ENCODE measurements around the gene PELI3.

PELI3 gene

DNA sequence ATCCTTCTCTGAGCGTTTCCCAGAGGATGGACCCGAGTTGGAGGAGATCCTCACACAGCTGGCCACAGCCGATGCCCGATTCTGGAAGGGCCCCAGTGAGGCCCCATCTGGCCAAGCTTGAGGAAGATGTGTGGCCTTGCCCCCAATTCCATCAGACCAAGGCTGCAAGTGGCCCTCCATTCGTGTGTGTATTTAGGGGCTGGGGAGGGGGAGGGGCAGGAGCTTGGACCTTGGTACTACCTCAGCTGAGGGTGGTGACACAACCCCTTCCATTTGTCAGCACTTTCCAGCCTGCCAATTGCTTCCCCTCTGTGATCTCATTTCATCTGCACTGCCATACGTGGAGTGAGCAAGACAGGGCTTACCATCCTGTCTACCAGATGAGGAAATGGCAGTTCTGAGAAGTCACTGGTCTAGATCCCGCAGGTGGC, 42.4 kb downstream of the PELI3 start:
- DNase-seq, result no peak

DNA sequence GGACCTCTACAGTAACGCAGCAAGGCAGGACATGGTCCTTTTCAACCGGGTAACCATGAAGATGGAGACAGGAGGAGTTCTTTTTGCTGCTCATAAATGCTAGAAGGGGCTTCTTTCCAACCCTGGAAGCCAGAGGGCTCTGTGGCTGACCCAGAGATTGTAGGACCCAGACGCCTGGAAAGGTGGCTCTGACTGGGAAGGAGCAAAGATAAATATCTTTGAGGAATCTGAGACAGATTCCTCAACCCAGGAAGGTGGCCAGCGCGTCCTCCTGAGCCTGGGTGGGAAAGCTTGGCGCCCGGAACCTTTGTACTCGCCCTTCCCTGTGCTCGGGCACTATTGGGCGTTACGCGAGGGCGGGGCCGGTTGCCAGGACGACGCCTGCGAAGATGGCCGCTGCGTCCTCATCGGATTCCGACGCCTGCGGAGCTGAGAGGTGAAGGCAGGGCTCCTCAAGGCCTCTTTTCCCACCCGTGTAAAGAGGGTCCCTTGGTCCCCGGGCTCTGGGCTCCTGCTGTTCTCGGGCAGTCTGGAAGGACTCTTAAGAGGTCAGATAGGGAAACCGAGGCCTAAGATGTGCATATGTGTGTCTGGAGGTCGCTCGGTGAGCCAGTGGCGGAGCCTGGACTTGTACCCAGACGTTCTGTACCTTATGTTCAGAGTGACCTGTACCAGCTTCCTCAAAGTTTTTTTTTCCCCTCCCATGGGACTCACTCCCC, 43.7 kb downstream of the PELI3 start, which contains the start of gene BBS1:
Gene BBS1, plus strand, starts transcription at position 365 of the 719 bp plus-strand sequence. Its CDS starts 25 bp downstream, at position 390.
- DNase-seq, result peak; percentile 92

DNA sequence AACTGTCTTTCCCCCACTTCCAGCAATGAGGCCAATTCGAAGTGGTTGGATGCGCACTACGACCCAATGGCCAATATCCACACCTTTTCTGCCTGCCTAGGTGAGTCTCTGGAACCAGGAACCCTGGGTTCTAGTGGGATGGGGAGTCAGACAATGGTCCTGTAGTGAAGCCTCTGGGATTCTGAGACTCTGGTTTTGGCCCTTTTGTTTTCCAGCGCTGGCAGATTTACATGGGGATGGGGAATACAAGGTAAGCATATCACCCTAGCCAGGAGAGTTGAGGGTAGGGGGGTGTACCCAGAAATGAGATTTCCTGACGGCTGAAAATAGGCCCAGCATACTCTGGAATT, 44.3 kb downstream of the PELI3 start:
- DNase-seq, result no peak

DNA sequence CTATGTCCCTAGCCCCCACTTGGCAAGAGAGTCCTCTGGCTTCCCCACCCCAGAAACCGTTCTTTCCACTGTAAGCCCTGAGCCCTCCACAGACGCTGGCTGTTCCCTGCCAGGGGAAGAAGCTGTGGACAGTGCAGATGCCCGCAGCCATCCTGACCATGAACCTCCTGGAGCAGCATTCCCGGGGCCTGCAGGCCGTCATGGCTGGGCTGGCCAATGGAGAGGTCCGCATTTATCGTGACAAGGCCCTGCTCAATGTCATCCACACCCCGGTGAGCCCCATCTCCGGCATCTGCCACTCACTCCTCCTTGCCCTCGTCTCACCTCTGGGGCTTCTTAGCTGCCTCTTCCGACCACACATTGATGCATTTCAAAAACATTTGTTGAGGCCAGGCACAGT, 56.9 kb downstream of the PELI3 start:
- no peak for DNase-seq

DNA sequence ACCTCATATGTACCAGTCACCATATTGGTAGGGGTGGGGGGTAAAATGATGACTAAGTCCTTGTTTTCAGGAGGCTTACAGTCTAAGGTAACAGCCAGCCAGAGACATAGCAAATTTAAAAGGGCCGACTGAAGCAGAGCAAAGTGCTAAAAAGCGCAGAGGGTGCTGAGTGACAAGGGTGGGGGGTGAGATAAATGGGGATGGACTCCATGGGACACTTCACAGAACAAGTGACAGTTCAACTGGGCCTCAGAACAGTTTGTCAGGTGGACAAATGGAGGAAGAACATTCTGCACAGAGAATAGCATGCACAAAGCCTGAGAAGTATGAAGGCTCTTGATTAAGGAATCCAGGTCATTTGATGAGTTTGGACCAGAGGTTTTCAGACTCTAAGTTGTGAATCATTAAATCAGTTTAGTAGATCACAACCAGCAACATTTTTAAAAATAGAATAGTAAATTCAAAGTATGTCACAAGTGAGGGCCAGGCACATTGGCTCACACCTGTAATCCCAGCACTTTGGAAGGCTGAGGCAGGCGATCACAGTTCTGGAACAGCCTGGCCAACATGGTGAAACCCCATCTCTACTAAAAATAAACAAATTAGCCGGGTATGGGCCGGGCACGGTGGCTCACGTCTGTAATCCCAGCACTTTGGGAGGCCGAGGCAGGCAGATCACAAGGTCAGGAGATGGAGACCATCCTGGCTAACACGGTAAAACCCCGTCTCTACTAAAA, 57.8 kb downstream of the PELI3 start:
- DNase-seq, result no peak

Measured in right forelimb (tissue), 1 donor.